Measurements from ENCODE around the gene CHCHD6.

- TF ChIP-seq E2F1 (CRISPR knock-in tag; IDR thresholded peaks at IDR 0.05) (no peak), CTCF (IDR thresholded peaks at IDR 0.05) (no peak)
Observed at GRCh38 chr3:126980266-126980811, 276.3 kb downstream of the CHCHD6 start.

All from WTC11 (cell line).